GM23338 (cell line): ENCODE results near the gene FAM174C. TPM values are rescaled to one million over a fixed set of nuclear protein-coding genes. Genes with fewer than 3 reads are reported as not detected.
"Not testable (repeated sequence)": the region's sequence is repeated elsewhere in the genome, so short reads cannot be mapped to it uniquely, and the experiment has no call there.

Source experiments
- ATAC-seq: fragments of 200-7000 bp; cut with Tn5 transposase; 3 replicates; pipeline ENCODE4 v1.9.1; 2020
- DNase-seq: peaks from one replicate; pipeline ENCODE4 v3.0.0-alpha.2; 2015; ENCODE audit warnings: low spot score
- H2AFZ ChIP-seq: fragments of 200-600 bp; sonication (generic); 2 replicates; pipeline ENCODE4 v1.8.0; 2016; ENCODE audit warnings: antibody characterized with exemption, mild to moderate bottlenecking, moderate library complexity
- H3F3A ChIP-seq: fragments of 200-600 bp; sonication (generic); replicated peaks from 2 replicates; pipeline ENCODE4 v1.8.0; 2017; ENCODE audit warnings: antibody characterized with exemption, mixed run types, low read depth
- H3K27ac ChIP-seq: fragments of 200-600 bp; sonication (generic); 2 replicates; pipeline ENCODE4 v1.6.1; 2016; ENCODE audit warnings: low read depth
- H3K27me3 ChIP-seq: fragments of 200-600 bp; sonication (generic); 2 replicates; pipeline ENCODE4 v1.8.0; 2016; ENCODE audit warnings: mild to moderate bottlenecking, mixed run types, moderate library complexity; ENCODE audit not compliant: insufficient read depth
- H3K36me3 ChIP-seq: fragments of 200-600 bp; sonication (generic); 2 replicates; pipeline ENCODE4 v1.8.0; 2016; ENCODE audit warnings: mild to moderate bottlenecking; ENCODE audit not compliant: insufficient read depth
- H3K4me1 ChIP-seq: fragments of 200-600 bp; sonication (generic); 2 replicates; pipeline ENCODE4 v1.8.0; 2016; ENCODE audit warnings: mild to moderate bottlenecking, moderate library complexity; ENCODE audit not compliant: insufficient read depth
- H3K4me2 ChIP-seq: fragments of 200-600 bp; sonication (generic); 2 replicates; pipeline ENCODE4 v1.7.1; 2017; ENCODE audit warnings: mixed run types
- H3K4me3 ChIP-seq: fragments of 200-600 bp; sonication (generic); 2 replicates; pipeline ENCODE4 v1.6.1; 2016; ENCODE audit warnings: mixed run types
- H3K79me2 ChIP-seq: fragments of 200-600 bp; sonication (generic); replicated peaks from 2 replicates; pipeline ENCODE4 v1.8.0; 2017; ENCODE audit warnings: mild to moderate bottlenecking; ENCODE audit not compliant: insufficient read depth
- H3K9me2 ChIP-seq: fragments of 200-600 bp; sonication (generic); 2 replicates; pipeline ENCODE4 v1.8.0; 2017; ENCODE audit not compliant: insufficient read depth
- H4K20me1 ChIP-seq: fragments of 200-600 bp; sonication (generic); replicated peaks from 2 replicates; pipeline ENCODE4 v1.8.0; 2017; ENCODE audit warnings: mild to moderate bottlenecking; ENCODE audit not compliant: insufficient read depth
- H3K27ac Mint-ChIP-seq: 2 replicates; pipeline ENCODE4 v1.8.0; 2020; ENCODE audit warnings: inconsistent platforms, mild to moderate bottlenecking, moderate library complexity, mixed read lengths
- H3K27me3 Mint-ChIP-seq: 3 replicates; pipeline ENCODE4 v1.8.0; 2022; ENCODE audit warnings: low read depth, mild to moderate bottlenecking, moderate library complexity, mixed read lengths, inconsistent platforms; ENCODE audit not compliant: insufficient read depth, poor library complexity
- H3K36me3 Mint-ChIP-seq: 3 replicates; pipeline ENCODE4 v1.8.0; 2021; ENCODE audit warnings: low read depth, mild to moderate bottlenecking, inconsistent platforms, moderate library complexity, mixed read lengths
- H3K4me1 Mint-ChIP-seq: 3 replicates; pipeline ENCODE4 v1.8.0; 2020; ENCODE audit warnings: mild to moderate bottlenecking, inconsistent platforms, mixed read lengths
- H3K4me3 Mint-ChIP-seq: 3 replicates; pipeline ENCODE4 v1.8.0; 2021; ENCODE audit warnings: moderate library complexity, mild to moderate bottlenecking, inconsistent platforms, mixed read lengths
- H3K9me3 Mint-ChIP-seq: 3 replicates; pipeline ENCODE4 v1.8.0; 2020; ENCODE audit warnings: moderate library complexity, mild to moderate bottlenecking, inconsistent platforms, mixed read lengths
- JUNB ChIP-seq: IDR thresholded peaks from one replicate; pipeline ENCODE4 v1.6.1; 2016; ENCODE audit warnings: antibody characterized with exemption; ENCODE audit not compliant: unreplicated experiment
- POLR2AphosphoS5 ChIP-seq: IDR thresholded peaks from 2 replicates; pipeline ENCODE4 v1.6.1; 2016; ENCODE audit warnings: antibody characterized with exemption, low read depth
- STAT1 ChIP-seq: IDR thresholded peaks from one replicate; pipeline ENCODE4 v1.6.1; 2016; ENCODE audit warnings: antibody characterized with exemption; ENCODE audit not compliant: unreplicated experiment
- polyA plus RNA-seq: library from polyadenylated mRNA; unstranded; fragments of >200 nt; fragmentation: Nextera tagmentation; extraction: Ambion mirVana; gene quantifications from 2 replicates; pipeline ENCODE4 v1.2.1, GENCODE V29; 2016
- total RNA-seq: library from RNA; depleted of rRNA; stranded (reverse); fragments of >200 nt; shearing (Covaris generic); gene quantifications from 2 replicates; pipeline ENCODE4 v1.2.3, GENCODE V29; 2014
- TF ChIP-seq, protein P1 (sequence below): fragments of 250-450 bp; sonication (Bioruptor Pico); IDR thresholded peaks from 2 replicates; pipeline ENCODE4 v1.5.0; 2020; ENCODE audit warnings: mild to moderate bottlenecking, moderate library complexity
- TF ChIP-seq, protein P2 (sequence below), 2 experiments: fragments of 200-600 bp in 1 of 2; sonication (generic) in 1 of 2; conservative IDR thresholded peaks; 2 replicates each; pipeline versions ENCODE4 v1.5.1 to v1.6.1; 2016 to 2017; ENCODE audit warnings: antibody characterized with exemption in 2 of 2, low read depth in 2 of 2, mild to moderate bottlenecking in 2 of 2, moderate library complexity in 1 of 2

The FAM174C gene
- total and polyA plus RNA-seq, 2 experiments from 2014 or later, result 60.4 to 68.0 TPM

DNA sequence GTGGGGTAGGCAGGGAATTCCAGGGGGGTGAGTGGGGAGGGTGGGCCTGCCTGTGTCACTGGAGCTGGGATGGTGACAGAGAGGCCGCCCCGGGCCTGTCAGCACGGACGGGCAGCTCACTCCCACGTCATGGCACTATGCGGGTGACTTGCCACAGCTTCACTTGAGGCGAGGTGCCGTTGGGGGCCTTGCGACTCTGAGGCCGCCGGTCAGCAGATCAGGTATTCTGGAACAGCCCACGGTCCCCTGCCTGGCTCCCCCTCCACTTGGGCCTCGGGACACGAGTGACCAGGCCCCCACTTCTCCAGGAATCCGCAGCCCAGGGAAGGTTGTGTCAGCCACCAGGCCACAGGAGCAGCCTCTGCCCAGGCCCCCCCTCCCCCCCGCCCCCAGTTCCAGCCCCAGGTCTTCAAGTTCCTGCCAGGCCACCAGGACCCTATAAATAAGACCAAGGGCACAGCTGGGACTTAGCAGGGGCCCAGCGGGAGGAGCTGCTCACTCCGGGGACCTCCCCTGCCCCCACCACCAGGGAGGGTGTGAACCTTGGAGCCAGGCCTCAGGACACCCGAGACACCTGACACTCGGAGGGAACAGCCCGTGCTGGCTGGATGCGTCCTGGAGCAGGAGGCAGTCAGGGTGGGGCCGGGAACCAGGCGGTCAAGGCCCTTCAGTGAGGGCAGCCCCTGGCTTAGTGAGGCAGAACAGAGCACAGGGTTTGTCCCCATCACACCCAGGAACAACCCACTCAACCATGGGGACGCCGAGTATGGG is 29.7 kb upstream of the FAM174C start (continued):
- TF ChIP-seq, protein P1, sequence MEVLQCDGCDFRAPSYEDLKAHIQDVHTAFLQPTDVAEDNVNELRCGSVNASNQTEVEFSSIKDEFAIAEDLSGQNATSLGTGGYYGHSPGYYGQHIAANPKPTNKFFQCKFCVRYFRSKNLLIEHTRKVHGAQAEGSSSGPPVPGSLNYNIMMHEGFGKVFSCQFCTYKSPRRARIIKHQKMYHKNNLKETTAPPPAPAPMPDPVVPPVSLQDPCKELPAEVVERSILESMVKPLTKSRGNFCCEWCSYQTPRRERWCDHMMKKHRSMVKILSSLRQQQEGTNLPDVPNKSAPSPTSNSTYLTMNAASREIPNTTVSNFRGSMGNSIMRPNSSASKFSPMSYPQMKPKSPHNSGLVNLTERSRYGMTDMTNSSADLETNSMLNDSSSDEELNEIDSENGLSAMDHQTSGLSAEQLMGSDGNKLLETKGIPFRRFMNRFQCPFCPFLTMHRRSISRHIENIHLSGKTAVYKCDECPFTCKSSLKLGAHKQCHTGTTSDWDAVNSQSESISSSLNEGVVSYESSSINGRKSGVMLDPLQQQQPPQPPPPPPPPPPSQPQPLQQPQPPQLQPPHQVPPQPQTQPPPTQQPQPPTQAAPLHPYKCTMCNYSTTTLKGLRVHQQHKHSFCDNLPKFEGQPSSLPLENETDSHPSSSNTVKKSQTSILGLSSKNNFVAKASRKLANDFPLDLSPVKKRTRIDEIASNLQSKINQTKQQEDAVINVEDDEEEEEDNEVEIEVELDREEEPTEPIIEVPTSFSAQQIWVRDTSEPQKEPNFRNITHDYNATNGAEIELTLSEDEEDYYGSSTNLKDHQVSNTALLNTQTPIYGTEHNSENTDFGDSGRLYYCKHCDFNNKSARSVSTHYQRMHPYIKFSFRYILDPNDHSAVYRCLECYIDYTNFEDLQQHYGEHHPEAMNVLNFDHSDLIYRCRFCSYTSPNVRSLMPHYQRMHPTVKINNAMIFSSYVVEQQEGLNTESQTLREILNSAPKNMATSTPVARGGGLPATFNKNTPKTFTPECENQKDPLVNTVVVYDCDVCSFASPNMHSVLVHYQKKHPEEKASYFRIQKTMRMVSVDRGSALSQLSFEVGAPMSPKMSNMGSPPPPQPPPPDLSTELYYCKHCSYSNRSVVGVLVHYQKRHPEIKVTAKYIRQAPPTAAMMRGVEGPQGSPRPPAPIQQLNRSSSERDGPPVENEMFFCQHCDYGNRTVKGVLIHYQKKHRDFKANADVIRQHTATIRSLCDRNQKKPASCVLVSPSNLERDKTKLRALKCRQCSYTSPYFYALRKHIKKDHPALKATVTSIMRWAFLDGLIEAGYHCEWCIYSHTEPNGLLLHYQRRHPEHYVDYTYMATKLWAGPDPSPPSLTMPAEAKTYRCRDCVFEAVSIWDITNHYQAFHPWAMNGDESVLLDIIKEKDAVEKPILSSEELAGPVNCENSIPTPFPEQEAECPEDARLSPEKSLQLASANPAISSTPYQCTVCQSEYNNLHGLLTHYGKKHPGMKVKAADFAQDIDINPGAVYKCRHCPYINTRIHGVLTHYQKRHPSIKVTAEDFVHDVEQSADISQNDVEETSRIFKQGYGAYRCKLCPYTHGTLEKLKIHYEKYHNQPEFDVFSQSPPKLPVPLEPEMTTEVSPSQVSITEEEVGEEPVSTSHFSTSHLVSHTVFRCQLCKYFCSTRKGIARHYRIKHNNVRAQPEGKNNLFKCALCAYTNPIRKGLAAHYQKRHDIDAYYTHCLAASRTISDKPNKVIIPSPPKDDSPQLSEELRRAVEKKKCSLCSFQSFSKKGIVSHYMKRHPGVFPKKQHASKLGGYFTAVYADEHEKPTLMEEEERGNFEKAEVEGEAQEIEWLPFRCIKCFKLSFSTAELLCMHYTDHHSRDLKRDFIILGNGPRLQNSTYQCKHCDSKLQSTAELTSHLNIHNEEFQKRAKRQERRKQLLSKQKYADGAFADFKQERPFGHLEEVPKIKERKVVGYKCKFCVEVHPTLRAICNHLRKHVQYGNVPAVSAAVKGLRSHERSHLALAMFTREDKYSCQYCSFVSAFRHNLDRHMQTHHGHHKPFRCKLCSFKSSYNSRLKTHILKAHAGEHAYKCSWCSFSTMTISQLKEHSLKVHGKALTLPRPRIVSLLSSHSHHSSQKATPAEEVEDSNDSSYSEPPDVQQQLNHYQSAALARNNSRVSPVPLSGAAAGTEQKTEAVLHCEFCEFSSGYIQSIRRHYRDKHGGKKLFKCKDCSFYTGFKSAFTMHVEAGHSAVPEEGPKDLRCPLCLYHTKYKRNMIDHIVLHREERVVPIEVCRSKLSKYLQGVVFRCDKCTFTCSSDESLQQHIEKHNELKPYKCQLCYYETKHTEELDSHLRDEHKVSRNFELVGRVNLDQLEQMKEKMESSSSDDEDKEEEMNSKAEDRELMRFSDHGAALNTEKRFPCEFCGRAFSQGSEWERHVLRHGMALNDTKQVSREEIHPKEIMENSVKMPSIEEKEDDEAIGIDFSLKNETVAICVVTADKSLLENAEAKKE, result no peak
- TF ChIP-seq STAT1, result no peak
- TF ChIP-seq, protein P2, sequence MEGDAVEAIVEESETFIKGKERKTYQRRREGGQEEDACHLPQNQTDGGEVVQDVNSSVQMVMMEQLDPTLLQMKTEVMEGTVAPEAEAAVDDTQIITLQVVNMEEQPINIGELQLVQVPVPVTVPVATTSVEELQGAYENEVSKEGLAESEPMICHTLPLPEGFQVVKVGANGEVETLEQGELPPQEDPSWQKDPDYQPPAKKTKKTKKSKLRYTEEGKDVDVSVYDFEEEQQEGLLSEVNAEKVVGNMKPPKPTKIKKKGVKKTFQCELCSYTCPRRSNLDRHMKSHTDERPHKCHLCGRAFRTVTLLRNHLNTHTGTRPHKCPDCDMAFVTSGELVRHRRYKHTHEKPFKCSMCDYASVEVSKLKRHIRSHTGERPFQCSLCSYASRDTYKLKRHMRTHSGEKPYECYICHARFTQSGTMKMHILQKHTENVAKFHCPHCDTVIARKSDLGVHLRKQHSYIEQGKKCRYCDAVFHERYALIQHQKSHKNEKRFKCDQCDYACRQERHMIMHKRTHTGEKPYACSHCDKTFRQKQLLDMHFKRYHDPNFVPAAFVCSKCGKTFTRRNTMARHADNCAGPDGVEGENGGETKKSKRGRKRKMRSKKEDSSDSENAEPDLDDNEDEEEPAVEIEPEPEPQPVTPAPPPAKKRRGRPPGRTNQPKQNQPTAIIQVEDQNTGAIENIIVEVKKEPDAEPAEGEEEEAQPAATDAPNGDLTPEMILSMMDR (conservative IDR thresholded peaks at IDR 0.05; ENCODE audit: low read depth in 2 of 2), result no peak
- no peak for TF ChIP-seq JUNB
- no peak for TF ChIP-seq POLR2AphosphoS5

GRCh38 chr19:1246265-1247087 is 28.9 kb upstream of the FAM174C start:
- H3K4me3 ChIP-seq, H3K27me3 ChIP-seq, H3K4me2 ChIP-seq, DNase-seq, H3K9me2 ChIP-seq, H3K4me1 Mint-ChIP-seq, H3K9me3 Mint-ChIP-seq, H3K4me1 ChIP-seq, H4K20me1 ChIP-seq, H3K36me3 ChIP-seq, H3K4me3 Mint-ChIP-seq, H3K27ac ChIP-seq, H3K27ac Mint-ChIP-seq, ATAC-seq, H2AFZ ChIP-seq: not testable (repeated sequence)
- Histone ChIP-seq H3F3A (peaks cover 13% of the 10 kb centered on the region), H3K79me2 (peaks cover 17% of the 10 kb centered on the region)
- peaks cover 13% of the 10 kb centered on the region; the same call in 2 of the 3 replicates for H3K36me3 Mint-ChIP-seq
- peaks cover 13% of the 10 kb centered on the region for H3K27me3 Mint-ChIP-seq
